IMR-90 (cell line): ENCODE measurements around the gene GP1BA.

Experiments
- MAFK ChIP-seq: IDR thresholded peaks from 2 replicates; pipeline ENCODE4 v1.6.1; 2012; ENCODE audit warnings: low read depth, low read length, improper control_type of control experiment
- RFX5 ChIP-seq: IDR thresholded peaks from 2 replicates; pipeline ENCODE4 v1.8.0; 2012; ENCODE audit warnings: low read depth, mild to moderate bottlenecking, low read length, moderate library complexity

GRCh38 chr17:4980644-4981216 lies 48.7 kb downstream of the GP1BA start:
- TF ChIP-seq MAFK = no peak
- no peak for TF ChIP-seq RFX5
